Femur (tissue), 1 donor: ENCODE data around the gene GPNMB.
"Not testable (repeated sequence)": the region's sequence is repeated elsewhere in the genome, so short reads cannot be mapped to it uniquely, and the experiment has no call there.

Experiments
- DNase-seq: peaks from one replicate; pipeline ENCODE4 v3.0.0-alpha.2; 2017

Gene GPNMB

GRCh38 chr7:23312141-23312540 is 65.6 kb downstream of the GPNMB start:
- DNase-seq, result not testable (repeated sequence)

GRCh38 chr7:23315366-23315765 is 68.8 kb downstream of the GPNMB start:
- DNase-seq, result no peak
